ENCODE measurements around the gene COASY. TPM values are rescaled to one million over a fixed set of nuclear protein-coding genes. Genes with fewer than 3 reads are reported as not detected.
A peak's percentile ranks its signal among the peaks of the same experiment; 100 is the strongest.

The COASY gene
- total and polyA plus RNA-seq, 7 experiments from 2014 or later = 45.3 to 76.9 (median 59.2) TPM

DNA sequence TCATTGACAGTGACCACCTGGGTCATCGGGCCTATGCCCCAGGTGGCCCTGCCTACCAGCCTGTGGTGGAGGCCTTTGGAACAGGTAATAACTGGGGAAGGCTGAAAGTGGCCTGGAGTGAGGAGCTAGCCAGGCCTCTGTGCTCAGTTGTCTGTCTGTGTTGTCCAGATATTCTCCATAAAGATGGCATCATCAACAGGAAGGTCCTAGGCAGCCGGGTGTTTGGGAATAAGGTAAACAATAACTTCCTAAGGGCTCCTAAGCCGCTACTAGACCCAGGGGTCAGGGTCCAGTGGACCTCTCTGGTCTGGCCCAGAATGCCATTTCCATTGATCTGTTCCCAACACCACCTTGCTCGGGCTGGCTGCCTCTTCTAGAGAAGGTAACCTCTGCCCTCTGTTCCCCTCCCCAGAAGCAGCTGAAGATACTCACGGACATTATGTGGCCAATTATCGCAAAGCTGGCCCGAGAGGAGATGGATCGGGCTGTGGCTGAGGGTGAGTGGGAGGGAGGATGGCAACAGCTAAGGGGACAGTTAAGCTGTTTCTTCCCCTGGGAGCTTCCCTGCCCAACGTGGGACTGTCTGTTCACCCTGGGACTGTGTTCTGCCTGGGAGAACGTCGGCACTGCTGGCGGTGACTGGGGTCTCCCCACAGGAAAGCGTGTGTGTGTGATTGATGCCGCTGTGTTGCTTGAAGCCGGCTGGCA, 3.0 kb downstream of the COASY start:
- ChIA-PET POLR2A (interaction anchor here (0.8 to 5.8 kb wide), 4 partner anchors 11 to 44 kb away, joined by 3 to 27 read pairs (median 22); partner anchors contain the start of genes HSD17B1, NAGLU and PSMC3IP), CTCF (interaction anchor here (0.6 to 1.4 kb wide), 2 partner anchors 33 to 242 kb away, joined by 3 read pairs; no protein-coding TSS in a partner anchor)
- intact Hi-C loops (cut with micrococcal nuclease) = no loop called here
- no peak for ATAC-seq
- Mint-ChIP-seq H3K36me3 (peaks cover 0 to 27% (median 3%) of the 10 kb centered on the region in 5 donors), H3K4me1 (peaks cover 26 to 62% (median 49%) of the 10 kb centered on the region in 7 donors), H3K9me3 (peaks cover 0 to 4% (median 0%) of the 10 kb centered on the region in 11 donors), H3K27me3 (peaks cover 0 to 3% (median 0%) of the 10 kb centered on the region in 5 donors), H3K4me3 (peak overlapping the region; percentile 12 to 93 (median 42)), H3K27ac (peak overlapping the region in 7 of 9 donors; percentile 13 to 87 (median 43))
- no peaks in the 10 kb centered on the region for H3K27me3 ChIP-seq (ENCODE audit: control insufficient read depth in 2 of 2, insufficient read depth in 2 of 2, low read length in 2 of 2)
- no peak for DNase-seq
- H3K36me3 ChIP-seq (ENCODE audit: control insufficient read depth in 2 of 3, insufficient read depth in 3 of 3, low read length in 3 of 3) = peaks cover 5 to 60% (median 26%) of the 10 kb centered on the region in 3 experiments
- no peak overlapping the region for H3K4me3 ChIP-seq (ENCODE audit: low read length)
- peak overlapping the region; percentile 92 for H3K27ac ChIP-seq (ENCODE audit: low read depth, low read length)
- no peaks in the 10 kb centered on the region for H3K9me3 ChIP-seq (ENCODE audit: control insufficient read depth in 2 of 3, low read length in 3 of 3)
- H3K4me1 ChIP-seq (ENCODE audit: control insufficient read depth in 2 of 2, insufficient read depth in 2 of 2, low read length in 2 of 2) = peaks cover 31 to 32% of the 10 kb centered on the region in 2 donors

DNA sequence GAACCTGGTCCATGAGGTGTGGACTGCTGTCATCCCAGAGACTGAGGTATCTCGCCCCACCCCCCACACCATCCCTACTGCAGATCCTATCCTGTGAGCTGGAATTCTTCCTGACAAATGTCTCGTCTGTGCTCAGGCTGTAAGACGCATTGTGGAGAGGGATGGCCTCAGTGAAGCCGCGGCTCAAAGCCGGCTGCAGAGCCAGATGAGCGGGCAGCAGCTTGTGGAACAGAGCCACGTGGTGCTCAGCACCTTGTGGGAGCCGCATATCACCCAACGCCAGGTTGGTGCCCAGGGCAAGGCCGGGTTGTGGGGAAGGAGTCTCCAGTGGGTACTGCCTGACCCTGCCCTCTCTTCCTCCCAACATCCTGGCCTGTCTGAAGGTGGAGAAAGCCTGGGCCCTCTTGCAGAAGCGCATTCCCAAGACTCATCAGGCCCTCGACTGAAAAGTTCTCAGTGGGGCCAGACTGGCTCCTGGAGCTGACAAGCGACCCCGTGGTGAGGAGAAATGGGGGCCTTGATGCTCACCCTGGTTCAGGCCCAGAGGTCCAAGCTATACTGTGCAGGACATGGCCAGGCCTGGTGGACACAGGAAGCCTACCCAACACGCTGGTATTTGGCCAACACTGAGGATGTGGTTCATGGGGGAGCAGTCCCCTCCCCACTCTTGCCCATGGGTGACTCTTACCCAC, 3.7 kb downstream of the COASY start:
- Histone ChIP-seq H3K4me1 (ENCODE audit: control insufficient read depth in 2 of 2, insufficient read depth in 2 of 2, low read length in 2 of 2) (peaks cover 31 to 32% of the 10 kb centered on the region in 2 donors), H3K27ac (ENCODE audit: low read depth, low read length) (peak overlapping the region; percentile 92), H3K9me3 (ENCODE audit: control insufficient read depth in 2 of 3, low read length in 3 of 3) (no peaks in the 10 kb centered on the region), H3K36me3 (ENCODE audit: control insufficient read depth in 2 of 3, insufficient read depth in 3 of 3, low read length in 3 of 3) (peaks cover 10 to 67% (median 30%) of the 10 kb centered on the region in 3 experiments), H3K4me3 (ENCODE audit: low read length) (no peak overlapping the region), H3K27me3 (ENCODE audit: control insufficient read depth in 2 of 2, insufficient read depth in 2 of 2, low read length in 2 of 2) (no peaks in the 10 kb centered on the region)
- DNase-seq = no peak
- H3K27me3 Mint-ChIP-seq = peaks cover 0 to 3% (median 0%) of the 10 kb centered on the region in 5 donors
- peaks cover 0 to 28% (median 3%) of the 10 kb centered on the region in 5 donors for H3K36me3 Mint-ChIP-seq
- H3K27ac Mint-ChIP-seq = peak overlapping the region in 8 of 9 donors; percentile 25 to 98 (median 91)
- peaks cover 26 to 62% (median 50%) of the 10 kb centered on the region in 7 donors for H3K4me1 Mint-ChIP-seq
- ChIA-PET CTCF (interaction anchor here (0.5 to 1.4 kb wide), 3 partner anchors 13 to 243 kb away, joined by 3 read pairs; partner anchors contain the start of genes RETREG3 and TUBG1), POLR2A (interaction anchor here (0.6 to 5.8 kb wide), 8 partner anchors 9 to 177 kb away, joined by 3 to 27 read pairs (median 8); partner anchors contain the start of genes HSD17B1, NAGLU, PSMC3IP and STAT3)
- peak overlapping the region in 9 of 10 donors; percentile 6 to 98 (median 93) for H3K4me3 Mint-ChIP-seq
- intact Hi-C loops (cut with micrococcal nuclease) = loop anchor here in 1 of 2 donors (1.0 kb wide), 1 partner anchor 12 kb away; the partner anchor contains the start of gene PSMC3IP
- no peak for ATAC-seq
- peaks cover 0 to 4% (median 0%) of the 10 kb centered on the region in 11 donors for H3K9me3 Mint-ChIP-seq

DNA sequence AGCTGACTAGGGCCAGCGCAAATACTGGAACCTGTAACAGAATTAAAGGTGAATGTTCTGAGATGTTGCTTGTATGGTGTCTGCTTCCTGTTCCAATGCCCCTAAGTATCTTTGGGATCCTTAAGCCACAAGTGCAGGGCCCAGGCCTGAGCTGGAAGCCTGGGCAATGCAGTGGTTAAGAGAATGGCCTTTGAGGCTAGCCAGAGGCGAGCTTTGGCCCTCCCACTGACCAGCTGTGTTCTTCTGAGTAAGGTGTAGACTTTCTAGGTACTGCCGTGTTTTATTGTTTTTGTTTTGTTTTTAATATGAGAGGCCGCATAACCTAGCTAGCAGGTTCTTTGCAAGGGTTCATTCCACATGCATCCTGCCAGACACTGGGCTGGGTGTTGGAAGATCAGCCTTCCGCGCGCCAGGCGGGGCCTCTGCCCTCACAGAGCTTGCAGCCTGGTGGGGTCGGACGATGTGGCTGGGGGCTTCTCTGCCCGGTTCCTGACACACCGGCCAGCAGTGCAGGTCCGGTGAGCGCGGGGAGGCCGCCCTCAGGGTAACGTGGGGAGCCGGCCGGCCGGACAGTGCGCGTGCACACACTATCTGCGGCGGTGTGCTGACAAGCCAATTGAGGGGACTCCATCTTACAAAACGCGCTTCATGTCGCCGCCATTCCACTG, 4.4 kb downstream of the COASY start:
- Histone ChIP-seq H3K36me3 (ENCODE audit: control insufficient read depth in 2 of 3, insufficient read depth in 3 of 3, low read length in 3 of 3) (peaks cover 13 to 73% (median 30%) of the 10 kb centered on the region in 3 experiments), H3K4me3 (ENCODE audit: low read length) (peak overlapping the region; percentile 76), H3K4me1 (ENCODE audit: control insufficient read depth in 2 of 2, insufficient read depth in 2 of 2, low read length in 2 of 2) (peaks cover 30% of the 10 kb centered on the region in 2 donors), H3K27ac (ENCODE audit: low read depth, low read length) (peak overlapping the region; percentile 92), H3K27me3 (ENCODE audit: control insufficient read depth in 2 of 2, insufficient read depth in 2 of 2, low read length in 2 of 2) (no peaks in the 10 kb centered on the region), H3K9me3 (ENCODE audit: control insufficient read depth in 2 of 3, low read length in 3 of 3) (no peaks in the 10 kb centered on the region)
- Mint-ChIP-seq H3K27ac (peak overlapping the region; percentile 87 to 98 (median 95)), H3K9me3 (peaks cover 0 to 4% (median 0%) of the 10 kb centered on the region in 11 donors), H3K4me1 (peaks cover 26 to 62% (median 50%) of the 10 kb centered on the region in 7 donors), H3K36me3 (peaks cover 0 to 28% (median 3%) of the 10 kb centered on the region in 5 donors), H3K4me3 (peak overlapping the region; percentile 80 to 98 (median 95)), H3K27me3 (peaks cover 0 to 3% (median 0%) of the 10 kb centered on the region in 5 donors)
- ChIA-PET CTCF (interaction anchor here (0.5 to 1.2 kb wide), 2 partner anchors 12 to 43 kb away, joined by 3 read pairs; partner anchors contain the start of genes RETREG3 and TUBG1), POLR2A (interaction anchor here (0.6 to 5.8 kb wide), 11 partner anchors 9 to 258 kb away, joined by 3 to 27 read pairs (median 5); partner anchors contain the start of genes BECN1, HSD17B1, NAGLU and PSMC3IP)
- intact Hi-C loops (cut with micrococcal nuclease) = loop anchor here in 1 of 2 donors (1.0 kb wide), 1 partner anchor 11 kb away; the partner anchor contains the start of gene PSMC3IP
- DNase-seq (no peak), ATAC-seq (no peak)

DNA sequence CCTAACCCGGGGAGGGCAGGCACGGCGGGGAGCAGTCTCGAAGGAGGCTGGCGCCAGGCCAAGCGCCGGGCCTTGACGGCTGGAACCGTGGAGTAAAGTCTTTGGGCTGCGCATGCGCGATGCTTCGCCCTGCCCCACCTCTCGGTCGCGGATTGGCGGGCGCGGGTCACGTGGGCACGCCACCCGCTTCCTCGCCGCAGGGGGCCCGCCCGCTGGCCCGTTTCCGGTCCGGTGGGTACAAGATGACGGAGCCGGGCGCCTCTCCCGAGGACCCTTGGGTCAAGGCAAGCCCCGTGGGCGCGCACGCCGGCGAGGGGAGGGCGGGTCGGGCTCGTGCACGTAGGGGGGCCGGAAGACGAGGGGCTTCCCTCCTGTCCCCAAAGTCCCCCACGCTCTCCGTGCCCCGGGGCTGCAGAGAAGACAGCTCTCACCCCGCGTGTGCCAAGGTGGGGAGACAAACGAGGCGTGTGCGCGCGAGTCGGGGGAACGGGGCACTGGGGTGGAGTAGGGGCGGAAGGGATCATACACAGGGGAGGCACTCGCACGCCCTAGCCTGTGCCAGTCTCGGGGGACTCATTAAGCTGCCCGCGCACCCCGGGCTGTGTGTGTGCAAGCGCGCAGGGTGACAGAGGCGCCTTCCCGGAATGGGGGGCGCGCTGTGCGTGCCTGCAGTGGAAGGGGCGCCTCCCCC, 5.1 kb downstream of the COASY start, which contains the start of gene MLX:
Gene MLX (plus strand): TSS at position 218 of the 691 bp plus-strand sequence. CDS start 25 bp downstream, at position 243.
- peaks cover 0 to under 1% (median 0%) of the 10 kb centered on the region in 11 donors for H3K9me3 Mint-ChIP-seq
- peaks cover 20 to 79% (median 30%) of the 10 kb centered on the region in 3 experiments for H3K36me3 ChIP-seq (ENCODE audit: control insufficient read depth in 2 of 3, insufficient read depth in 3 of 3, low read length in 3 of 3)
- DNase-seq (peak; percentile 86 to 96 (median 90)), ATAC-seq (peak; percentile 80)
- intact Hi-C loops (cut with micrococcal nuclease) = loop anchor here (1.0 kb wide), 1 partner anchor 10 kb away; the partner anchor contains the start of gene PSMC3IP (in 2 of the 2)
- ChIA-PET CTCF (interaction anchor here (1.2 to 2.3 kb wide), 2 partner anchors 11 to 42 kb away, joined by 3 to 9 read pairs; partner anchors contain the start of genes PSMC3IP, RETREG3 and TUBG1), POLR2A (interaction anchor here (0.5 to 5.8 kb wide), 14 partner anchors 10 to 551 kb away, joined by 3 to 27 read pairs (median 4); partner anchors contain the start of genes BECN1, HSD17B1, NAGLU and PSMC3IP)
- no peaks in the 10 kb centered on the region for H3K27me3 Mint-ChIP-seq
- peaks cover 26 to 57% (median 45%) of the 10 kb centered on the region in 7 donors for H3K4me1 Mint-ChIP-seq
- peak within 1 kb of the TSS; percentile 87 to 98 (median 95) for H3K27ac Mint-ChIP-seq
- peak within 1 kb of the TSS; percentile 92 for H3K27ac ChIP-seq (ENCODE audit: low read depth, low read length)
- no peaks in the 10 kb centered on the region for H3K9me3 ChIP-seq (ENCODE audit: control insufficient read depth in 2 of 3, low read length in 3 of 3)
- H3K36me3 Mint-ChIP-seq = peaks cover 0 to 27% (median 0%) of the 10 kb centered on the region in 5 donors
- peak within 1 kb of the TSS; percentile 80 to 98 (median 95) for H3K4me3 Mint-ChIP-seq
- peaks cover 26 to 27% of the 10 kb centered on the region in 2 donors for H3K4me1 ChIP-seq (ENCODE audit: control insufficient read depth in 2 of 2, insufficient read depth in 2 of 2, low read length in 2 of 2)
- no peaks in the 10 kb centered on the region for H3K27me3 ChIP-seq (ENCODE audit: control insufficient read depth in 2 of 2, insufficient read depth in 2 of 2, low read length in 2 of 2)
- peak within 1 kb of the TSS; percentile 76 for H3K4me3 ChIP-seq (ENCODE audit: low read length)

DNA sequence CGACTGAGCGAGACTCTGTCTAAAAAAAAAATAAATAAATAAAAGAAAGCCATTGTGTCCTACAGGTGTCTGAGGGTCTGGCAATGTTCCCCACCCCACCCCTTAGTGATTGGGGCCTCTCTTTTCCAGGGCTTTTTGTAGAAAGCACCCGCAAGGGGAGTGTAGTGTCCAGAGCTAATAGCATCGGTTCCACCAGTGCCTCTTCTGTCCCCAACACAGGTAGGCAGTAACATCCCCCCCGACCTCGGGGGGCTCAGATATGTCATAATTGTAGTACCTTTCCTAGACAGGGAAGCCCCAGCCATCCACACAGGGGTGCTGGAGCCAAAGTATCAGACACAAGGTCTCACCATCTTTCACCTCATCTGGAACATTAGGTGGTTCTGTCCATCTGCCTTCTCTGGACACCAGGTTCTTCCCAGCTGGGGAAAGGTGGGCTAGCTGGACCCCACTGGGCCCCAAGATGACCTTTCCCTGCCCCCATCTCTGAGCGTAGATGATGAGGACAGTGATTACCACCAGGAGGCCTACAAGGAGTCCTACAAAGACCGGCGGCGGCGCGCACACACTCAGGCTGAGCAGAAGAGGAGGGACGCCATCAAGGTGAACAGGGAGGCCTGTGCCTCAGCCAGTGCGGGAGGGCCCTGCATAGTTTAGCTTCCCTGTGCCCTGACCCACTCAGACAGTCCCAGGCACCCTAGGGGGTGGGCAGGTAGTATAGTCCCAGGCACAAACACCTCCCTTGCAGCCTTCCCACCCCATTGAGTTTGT, 6.6 kb downstream of the COASY start:
- Histone ChIP-seq H3K4me3 (ENCODE audit: low read length) (no peak overlapping the region), H3K4me1 (ENCODE audit: control insufficient read depth in 2 of 2, insufficient read depth in 2 of 2, low read length in 2 of 2) (peaks cover 13 to 17% of the 10 kb centered on the region in 2 donors), H3K27ac (ENCODE audit: low read depth, low read length) (peak overlapping the region; percentile 31), H3K27me3 (ENCODE audit: control insufficient read depth in 2 of 2, insufficient read depth in 2 of 2, low read length in 2 of 2) (no peaks in the 10 kb centered on the region), H3K9me3 (ENCODE audit: control insufficient read depth in 2 of 3, low read length in 3 of 3) (no peaks in the 10 kb centered on the region), H3K36me3 (ENCODE audit: control insufficient read depth in 2 of 3, insufficient read depth in 3 of 3, low read length in 3 of 3) (peaks cover 23 to 85% (median 36%) of the 10 kb centered on the region in 3 experiments)
- Mint-ChIP-seq H3K4me3 (peak overlapping the region; percentile 27 to 98 (median 94)), H3K27ac (peak overlapping the region in 6 of 9 donors; percentile 9 to 96 (median 84)), H3K4me1 (peaks cover 20 to 47% (median 38%) of the 10 kb centered on the region in 7 donors), H3K27me3 (no peaks in the 10 kb centered on the region), H3K9me3 (no peaks in the 10 kb centered on the region), H3K36me3 (peaks cover 5 to 40% (median 9%) of the 10 kb centered on the region in 5 donors)
- CTCF ChIA-PET = interaction anchor here (0.7 to 2.3 kb wide), 3 partner anchors 9 to 256 kb away, joined by 3 to 9 read pairs (median 3); partner anchors contain the start of gene PSMC3IP
- no peak for ATAC-seq
- DNase-seq = no peak
- POLR2A ChIA-PET = interaction anchor here (0.6 to 5.8 kb wide), 13 partner anchors 9 to 552 kb away, joined by 3 to 27 read pairs (median 4); partner anchors contain the start of genes DNAJC7, HSD17B1, NAGLU and PSMC3IP
- intact Hi-C loops (cut with micrococcal nuclease) = no loop called here

Data from naive thymus-derived CD4-positive, alpha-beta T cell (primary cell).